ENCODE data around the gene OLFML1. TPM values are rescaled to one million over a fixed set of nuclear protein-coding genes. Genes with fewer than 3 reads are reported as not detected.

OLFML1 gene
- total RNA-seq, 1 donor from 2014 or later = not detected

GRCh38 chr11:7520981-7521487 lies 35.7 kb downstream of the OLFML1 start:
- H3K4me1 ChIP-seq (ENCODE audit: insufficient read depth, low read length) = no peaks in the 10 kb centered on the region
- H3K27me3 ChIP-seq (ENCODE audit: insufficient read depth, low read length) = no peaks in the 10 kb centered on the region
- H3K4me2 ChIP-seq (ENCODE audit: low read length) = no peak overlapping the region
- H3K9me3 Mint-ChIP-seq (ENCODE audit: unreplicated experiment) = peaks cover 6% of the 10 kb centered on the region
- H3K27ac ChIP-seq (ENCODE audit: low read depth, low read length) = no peak overlapping the region
- no peaks in the 10 kb centered on the region for H3K79me2 ChIP-seq (ENCODE audit: insufficient read depth, low read length)
- H3K9ac ChIP-seq (ENCODE audit: low read length) = no peak overlapping the region
- H3K4me3 ChIP-seq (ENCODE audit: insufficient read depth, low read depth, low read length) = no peak overlapping the region
- H3K4me3 Mint-ChIP-seq (ENCODE audit: unreplicated experiment) = no peak overlapping the region
- no peaks in the 10 kb centered on the region for H3K4me1 Mint-ChIP-seq (ENCODE audit: low read depth, unreplicated experiment)
- peaks cover 35% of the 10 kb centered on the region for H3K27me3 Mint-ChIP-seq (ENCODE audit: low read depth, unreplicated experiment)
- DNase-seq (ENCODE audit: low read depth) (no peak), FAIRE-seq (no peak)
- no peak overlapping the region for H3K27ac Mint-ChIP-seq (ENCODE audit: unreplicated experiment)
- H3K9me3 ChIP-seq (ENCODE audit: insufficient read depth, low read depth, low read length) = no peaks in the 10 kb centered on the region
- H3K36me3 Mint-ChIP-seq (ENCODE audit: low read depth, unreplicated experiment) = no peaks in the 10 kb centered on the region
- no peak for TF ChIP-seq EZH2 (IDR thresholded peaks at IDR 0.05; ENCODE audit: insufficient read depth, low read length)
- TF ChIP-seq CTCF (IDR thresholded peaks at IDR 0.05; ENCODE audit: insufficient read depth, low read depth, low read length) = no peak
- no peaks in the 10 kb centered on the region for H3K36me3 ChIP-seq (ENCODE audit: insufficient read depth, low read length)
- H2AFZ ChIP-seq (ENCODE audit: low read depth, low read length) = no peak overlapping the region
- no peaks in the 10 kb centered on the region for H4K20me1 ChIP-seq (ENCODE audit: insufficient read depth, low read length)

- Mint-ChIP-seq H3K27me3 (ENCODE audit: low read depth, unreplicated experiment) (peaks cover 34% of the 10 kb centered on the region), H3K36me3 (ENCODE audit: low read depth, unreplicated experiment) (no peaks in the 10 kb centered on the region), H3K4me3 (ENCODE audit: unreplicated experiment) (no peak overlapping the region), H3K4me1 (ENCODE audit: low read depth, unreplicated experiment) (no peaks in the 10 kb centered on the region), H3K9me3 (ENCODE audit: unreplicated experiment) (peaks cover 7% of the 10 kb centered on the region), H3K27ac (ENCODE audit: unreplicated experiment) (no peak overlapping the region)
- no peaks in the 10 kb centered on the region for H3K4me1 ChIP-seq (ENCODE audit: insufficient read depth, low read length)
- no peak for TF ChIP-seq CTCF (IDR thresholded peaks at IDR 0.05; ENCODE audit: insufficient read depth, low read depth, low read length)
- no peak for TF ChIP-seq EZH2 (IDR thresholded peaks at IDR 0.05; ENCODE audit: insufficient read depth, low read length)
- FAIRE-seq (no peak), DNase-seq (ENCODE audit: low read depth) (no peak)
- no peak overlapping the region for H3K9ac ChIP-seq (ENCODE audit: low read length)
- H3K27ac ChIP-seq (ENCODE audit: low read depth, low read length) = no peak overlapping the region
- no peak overlapping the region for H3K4me2 ChIP-seq (ENCODE audit: low read length)
- no peaks in the 10 kb centered on the region for H3K27me3 ChIP-seq (ENCODE audit: insufficient read depth, low read length)
- H3K4me3 ChIP-seq (ENCODE audit: insufficient read depth, low read depth, low read length) = no peak overlapping the region
- no peaks in the 10 kb centered on the region for H3K79me2 ChIP-seq (ENCODE audit: insufficient read depth, low read length)
- H3K36me3 ChIP-seq (ENCODE audit: insufficient read depth, low read length) = no peaks in the 10 kb centered on the region
- no peaks in the 10 kb centered on the region for H3K9me3 ChIP-seq (ENCODE audit: insufficient read depth, low read depth, low read length)
- H4K20me1 ChIP-seq (ENCODE audit: insufficient read depth, low read length) = no peaks in the 10 kb centered on the region
- no peak overlapping the region for H2AFZ ChIP-seq (ENCODE audit: low read depth, low read length)
These were observed 36.8 kb downstream of the OLFML1 start for GRCh38 chr11:7522121-7522520.

GRCh38 chr11:7522546-7522945 lies 37.2 kb downstream of the OLFML1 start:
- no peaks in the 10 kb centered on the region for H3K27me3 ChIP-seq (ENCODE audit: insufficient read depth, low read length)
- no peaks in the 10 kb centered on the region for H3K79me2 ChIP-seq (ENCODE audit: insufficient read depth, low read length)
- no peaks in the 10 kb centered on the region for H3K4me1 ChIP-seq (ENCODE audit: insufficient read depth, low read length)
- TF ChIP-seq EZH2 (IDR thresholded peaks at IDR 0.05; ENCODE audit: insufficient read depth, low read length) (no peak), CTCF (IDR thresholded peaks at IDR 0.05; ENCODE audit: insufficient read depth, low read depth, low read length) (no peak)
- no peaks in the 10 kb centered on the region for H4K20me1 ChIP-seq (ENCODE audit: insufficient read depth, low read length)
- Mint-ChIP-seq H3K4me1 (ENCODE audit: low read depth, unreplicated experiment) (no peaks in the 10 kb centered on the region), H3K36me3 (ENCODE audit: low read depth, unreplicated experiment) (no peaks in the 10 kb centered on the region), H3K27me3 (ENCODE audit: low read depth, unreplicated experiment) (peaks cover 33% of the 10 kb centered on the region), H3K27ac (ENCODE audit: unreplicated experiment) (no peak overlapping the region), H3K9me3 (ENCODE audit: unreplicated experiment) (peaks cover 7% of the 10 kb centered on the region), H3K4me3 (ENCODE audit: unreplicated experiment) (no peak overlapping the region)
- H3K9me3 ChIP-seq (ENCODE audit: insufficient read depth, low read depth, low read length) = no peaks in the 10 kb centered on the region
- H3K4me3 ChIP-seq (ENCODE audit: insufficient read depth, low read depth, low read length) = no peak overlapping the region
- H3K4me2 ChIP-seq (ENCODE audit: low read length) = no peak overlapping the region
- no peaks in the 10 kb centered on the region for H3K36me3 ChIP-seq (ENCODE audit: insufficient read depth, low read length)
- no peak overlapping the region for H3K27ac ChIP-seq (ENCODE audit: low read depth, low read length)
- H2AFZ ChIP-seq (ENCODE audit: low read depth, low read length) = no peak overlapping the region
- H3K9ac ChIP-seq (ENCODE audit: low read length) = no peak overlapping the region
- FAIRE-seq (no peak), DNase-seq (ENCODE audit: low read depth) (no peak)
